Measurements from ENCODE around the gene PTRHD1. TPM values are rescaled to one million over a fixed set of nuclear protein-coding genes. Genes with fewer than 3 reads are reported as not detected.

PTRHD1 gene
- total RNA-seq, 1 experiment from 2014 or later: 39.2 TPM

GRCh38 chr2:24815171-24815570 is 22.0 kb upstream of the PTRHD1 start:
- Mint-ChIP-seq H3K27ac (no peak overlapping the region; the same call in 1 of the 2 replicates), H3K36me3 (peaks cover 69% of the 10 kb centered on the region), H3K9me3 (peaks cover 6% of the 10 kb centered on the region; the same call in 1 of the 2 replicates), H3K4me3 (no peak overlapping the region), H3K27me3 (ENCODE audit: low read depth) (no peaks in the 10 kb centered on the region), H3K4me1 (peaks cover 11% of the 10 kb centered on the region)
- ATAC-seq: no peak
- ChIA-PET POLR2A (no interaction called here), CTCF (interaction anchor here (0.8 to 1.4 kb wide), 2 partner anchors 12 to 202 kb away, joined by 3 to 6 read pairs; no protein-coding TSS in a partner anchor)
- TF ChIP-seq, protein P1, sequence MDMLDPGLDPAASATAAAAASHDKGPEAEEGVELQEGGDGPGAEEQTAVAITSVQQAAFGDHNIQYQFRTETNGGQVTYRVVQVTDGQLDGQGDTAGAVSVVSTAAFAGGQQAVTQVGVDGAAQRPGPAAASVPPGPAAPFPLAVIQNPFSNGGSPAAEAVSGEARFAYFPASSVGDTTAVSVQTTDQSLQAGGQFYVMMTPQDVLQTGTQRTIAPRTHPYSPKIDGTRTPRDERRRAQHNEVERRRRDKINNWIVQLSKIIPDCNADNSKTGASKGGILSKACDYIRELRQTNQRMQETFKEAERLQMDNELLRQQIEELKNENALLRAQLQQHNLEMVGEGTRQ (CRISPR knock-in tag; IDR thresholded peaks at IDR 0.05): no peak
- TF ChIP-seq ZNF671 (CRISPR knock-in tag; IDR thresholded peaks at IDR 0.05) (no peak), ZNF512 (CRISPR knock-in tag; IDR thresholded peaks at IDR 0.05; ENCODE audit: borderline replicate concordance) (no peak), ATF3 (CRISPR knock-in tag; conservative IDR thresholded peaks at IDR 0.05) (no peak), ZNF138 (CRISPR knock-in tag; conservative IDR thresholded peaks at IDR 0.05) (no peak), STAT6 (CRISPR knock-in tag; conservative IDR thresholded peaks at IDR 0.05; ENCODE audit: low read depth) (no peak), ZNF232 (CRISPR knock-in tag; IDR thresholded peaks at IDR 0.05) (no peak), GABPB1 (CRISPR knock-in tag; IDR thresholded peaks at IDR 0.05) (no peak), OVOL2 (CRISPR knock-in tag; IDR thresholded peaks at IDR 0.05; ENCODE audit: borderline replicate concordance) (no peak), PRRX2 (CRISPR knock-in tag; IDR thresholded peaks at IDR 0.05) (no peak), NR1H2 (CRISPR knock-in tag; IDR thresholded peaks at IDR 0.05) (no peak), ZNF219 (CRISPR knock-in tag; IDR thresholded peaks at IDR 0.05; ENCODE audit: borderline replicate concordance) (no peak)
- TF ChIP-seq, protein P2, sequence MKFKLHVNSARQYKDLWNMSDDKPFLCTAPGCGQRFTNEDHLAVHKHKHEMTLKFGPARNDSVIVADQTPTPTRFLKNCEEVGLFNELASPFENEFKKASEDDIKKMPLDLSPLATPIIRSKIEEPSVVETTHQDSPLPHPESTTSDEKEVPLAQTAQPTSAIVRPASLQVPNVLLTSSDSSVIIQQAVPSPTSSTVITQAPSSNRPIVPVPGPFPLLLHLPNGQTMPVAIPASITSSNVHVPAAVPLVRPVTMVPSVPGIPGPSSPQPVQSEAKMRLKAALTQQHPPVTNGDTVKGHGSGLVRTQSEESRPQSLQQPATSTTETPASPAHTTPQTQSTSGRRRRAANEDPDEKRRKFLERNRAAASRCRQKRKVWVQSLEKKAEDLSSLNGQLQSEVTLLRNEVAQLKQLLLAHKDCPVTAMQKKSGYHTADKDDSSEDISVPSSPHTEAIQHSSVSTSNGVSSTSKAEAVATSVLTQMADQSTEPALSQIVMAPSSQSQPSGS (CRISPR knock-in tag; IDR thresholded peaks at IDR 0.05; ENCODE audit: borderline replicate concordance, low read depth): no peak
- no peak for DNase-seq (ENCODE audit: low spot score)

- Mint-ChIP-seq H3K9me3 (peaks cover 6% of the 10 kb centered on the region; the same call in 1 of the 2 replicates), H3K27ac (no peak overlapping the region), H3K36me3 (peaks cover 64% of the 10 kb centered on the region), H3K4me1 (peaks cover 11% of the 10 kb centered on the region), H3K4me3 (no peak overlapping the region), H3K27me3 (ENCODE audit: low read depth) (no peaks in the 10 kb centered on the region)
- ChIA-PET POLR2A (no interaction called here), CTCF (interaction anchor here (1.4 kb wide), 1 partner anchor 13 kb away, joined by 6 read pairs; no protein-coding TSS in a partner anchor)
- no peak for ATAC-seq
- no peak for DNase-seq (ENCODE audit: low spot score)
- TF ChIP-seq NR3C1 (CRISPR knock-in tag; conservative IDR thresholded peaks at IDR 0.05; ENCODE audit: low read depth) (no peak), ZNF121 (CRISPR knock-in tag; IDR thresholded peaks at IDR 0.05) (no peak), ZNF396 (CRISPR knock-in tag; IDR thresholded peaks at IDR 0.05; ENCODE audit: borderline replicate concordance) (no peak), JUN (CRISPR knock-in tag; IDR thresholded peaks at IDR 0.05) (no peak), JAZF1 (CRISPR knock-in tag; IDR thresholded peaks at IDR 0.05) (no peak), ZNF532 (CRISPR knock-in tag; IDR thresholded peaks at IDR 0.05; ENCODE audit: borderline replicate concordance) (no peak), ELF4 (CRISPR knock-in tag; IDR thresholded peaks at IDR 0.05; ENCODE audit: low read depth) (no peak), ESRRA (CRISPR knock-in tag; IDR thresholded peaks at IDR 0.05; ENCODE audit: borderline replicate concordance) (no peak), EMX1 (CRISPR knock-in tag; IDR thresholded peaks at IDR 0.05) (no peak)
- TF ChIP-seq, protein P3, sequence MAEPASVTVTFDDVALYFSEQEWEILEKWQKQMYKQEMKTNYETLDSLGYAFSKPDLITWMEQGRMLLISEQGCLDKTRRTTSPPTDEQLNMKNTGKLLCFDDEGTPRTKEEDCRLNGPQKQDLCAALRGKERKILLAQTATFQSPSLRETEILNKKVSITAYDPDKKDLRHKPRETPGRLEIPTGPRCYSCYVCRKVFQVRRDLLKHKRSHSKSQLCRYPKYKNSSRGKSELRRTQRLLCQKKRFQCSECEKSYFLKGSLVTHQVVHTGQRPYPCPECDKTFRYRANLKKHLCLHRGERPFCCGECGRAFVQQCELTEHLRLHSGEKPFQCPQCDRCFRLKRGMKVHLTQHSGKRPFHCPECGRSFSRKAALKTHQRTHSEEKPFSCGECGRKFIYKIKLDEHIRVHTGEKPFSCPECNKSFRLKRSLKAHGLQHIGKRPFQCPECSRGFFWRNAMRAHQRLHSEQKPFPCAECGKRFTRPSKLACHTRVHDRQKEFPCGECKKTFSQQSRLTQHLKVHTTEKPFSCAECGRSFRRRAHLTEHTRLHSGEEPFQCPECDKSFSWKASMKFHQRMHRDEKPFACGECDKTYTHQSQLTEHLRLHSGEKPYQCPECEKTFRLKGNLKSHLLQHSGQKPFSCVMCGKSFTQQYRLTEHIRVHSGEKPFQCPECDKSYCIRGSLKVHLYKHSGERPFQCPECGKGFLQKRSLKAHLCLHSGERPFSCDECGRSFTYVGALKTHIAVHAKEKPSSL (CRISPR knock-in tag; conservative IDR thresholded peaks at IDR 0.05): no peak
Observed at GRCh38 chr2:24814516-24814915, 21.3 kb upstream of the PTRHD1 start.
